Brain microvascular endothelial cell (primary cell): ENCODE measurements around the gene RIMBP2.
"Not testable (repeated sequence)": the region's sequence is repeated elsewhere in the genome, so short reads cannot be mapped to it uniquely, and the experiment has no call there.

ENCODE experiments used
- DNase-seq: peaks from one replicate; pipeline ENCODE4 v3.0.0-alpha.2; 2020
- H3K27ac ChIP-seq: fragments of 250-450 bp; sonication (Bioruptor Pico); 2 replicates; pipeline ENCODE4 v1.5.1; 2020; ENCODE audit warnings: mild to moderate bottlenecking, moderate library complexity
- H3K27me3 ChIP-seq: fragments of 250-450 bp; sonication (Bioruptor Pico); replicated peaks from 2 replicates; pipeline ENCODE4 v1.5.1; 2020; ENCODE audit warnings: mild to moderate bottlenecking
- H3K36me3 ChIP-seq: fragments of 250-450 bp; sonication (Bioruptor Pico); replicated peaks from 2 replicates; pipeline ENCODE4 v1.5.1; 2020; ENCODE audit warnings: mild to moderate bottlenecking
- H3K4me3 ChIP-seq: 2 replicates; pipeline ENCODE4 v1.5.1; 2011; ENCODE audit warnings: low read depth, mild to moderate bottlenecking, control low read depth, low read length, moderate library complexity
- CTCF ChIP-seq: IDR thresholded peaks from 2 replicates; pipeline ENCODE4 v1.5.1; 2011; ENCODE audit warnings: low read depth, mild to moderate bottlenecking, moderate library complexity, low read length, control low read depth, inconsistent platforms; ENCODE audit errors: missing control alignments
- in situ Hi-C: cut with HindIII; loops from 2 replicates; pipeline ENCODE4 v1.10.0; 2017; ENCODE audit warnings: low sequenced_read_pairs, low pct_ligation_motif_present

RIMBP2 gene

GRCh38 chr12:130696379-130697100 is 19.6 kb downstream of the RIMBP2 start:
- no peak overlapping the region for H3K4me3 ChIP-seq
- no peaks in the 10 kb centered on the region for H3K36me3 ChIP-seq
- in situ Hi-C loops: no loop called here
- TF ChIP-seq CTCF: no peak
- H3K27me3 ChIP-seq: no peaks in the 10 kb centered on the region
- no peak overlapping the region for H3K27ac ChIP-seq
- DNase-seq: no peak

- Histone ChIP-seq H3K36me3 (no peaks in the 10 kb centered on the region), H3K27ac (no peak overlapping the region), H3K27me3 (no peaks in the 10 kb centered on the region), H3K4me3 (no peak overlapping the region)
- no peak for DNase-seq
- no peak for TF ChIP-seq CTCF
- in situ Hi-C loops: no loop called here
These were observed 21.0 kb downstream of the RIMBP2 start for GRCh38 chr12:130695061-130695460.

- Histone ChIP-seq H3K27ac (no peak overlapping the region), H3K4me3 (no peak overlapping the region), H3K36me3 (no peaks in the 10 kb centered on the region), H3K27me3 (no peaks in the 10 kb centered on the region)
- DNase-seq: no peak
- no peak for TF ChIP-seq CTCF
- in situ Hi-C loops: no loop called here
These were observed 26.4 kb downstream of the RIMBP2 start for GRCh38 chr12:130689408-130690405.

GRCh38 chr12:130688999-130689398 is 27.1 kb downstream of the RIMBP2 start:
- H3K36me3 ChIP-seq, H3K4me3 ChIP-seq, H3K27ac ChIP-seq, in situ Hi-C loops, H3K27me3 ChIP-seq, DNase-seq: not testable (repeated sequence)

GRCh38 chr12:130687796-130688778 is 28.0 kb downstream of the RIMBP2 start:
- H3K4me3 ChIP-seq: no peak overlapping the region
- no peak for TF ChIP-seq CTCF
- in situ Hi-C loops: no loop called here
- H3K27me3 ChIP-seq: no peaks in the 10 kb centered on the region
- H3K27ac ChIP-seq: no peak overlapping the region
- no peak for DNase-seq
- no peaks in the 10 kb centered on the region for H3K36me3 ChIP-seq
